GM15510 (cell line): Measurements from ENCODE around the gene ABCC4.

Source experiments
- POLR2A ChIP-seq: IDR thresholded peaks from 3 replicates; pipeline ENCODE4 v1.6.1; 2011; ENCODE audit warnings: borderline replicate concordance; ENCODE audit not compliant: insufficient read length; ENCODE audit errors: extremely low read depth

The ABCC4 gene

DNA sequence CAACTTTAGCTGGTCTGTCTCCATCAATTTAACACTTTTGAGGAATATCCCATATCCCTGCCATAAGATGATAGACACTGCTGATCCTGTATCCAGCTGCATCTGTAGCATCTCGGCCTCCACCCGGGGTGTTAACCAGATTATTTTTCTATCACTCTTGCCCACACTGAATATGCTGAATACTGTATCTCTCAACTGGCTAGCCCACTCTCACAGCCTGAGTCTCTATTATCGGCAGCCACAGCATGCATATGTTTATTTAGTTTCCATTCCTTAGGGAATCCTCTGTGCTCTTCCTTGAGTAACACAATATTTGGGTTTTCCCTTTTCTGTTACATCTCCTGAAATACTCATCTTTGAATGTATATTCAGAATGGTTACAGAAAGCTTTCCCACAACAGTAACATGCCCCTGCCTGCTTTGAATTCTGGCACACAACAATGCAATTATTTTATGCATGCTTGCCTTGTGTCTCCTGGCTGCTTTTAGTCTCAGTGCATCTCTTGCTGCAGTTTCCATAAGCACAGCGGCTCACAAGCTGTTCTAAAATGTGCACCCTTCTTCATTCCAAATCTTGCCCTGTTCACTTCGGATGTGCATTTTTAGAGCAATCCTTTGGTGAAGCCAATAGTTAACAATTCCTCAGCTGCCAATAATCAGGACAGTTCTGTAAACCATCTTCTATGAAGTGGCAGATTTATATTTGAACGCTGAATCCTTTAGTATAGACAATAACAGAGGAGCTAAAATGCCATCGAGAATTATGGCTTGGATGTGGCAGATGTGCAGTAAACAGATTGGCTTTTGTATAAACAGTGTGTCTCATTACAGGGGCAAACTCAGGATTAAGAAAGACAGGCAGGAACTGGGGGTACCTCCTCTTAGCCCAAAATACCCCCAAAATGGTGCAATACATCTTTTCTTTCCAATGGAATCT, 327.0 kb downstream of the ABCC4 start:
- TF ChIP-seq POLR2A = no peak

- no peak for TF ChIP-seq POLR2A
These were observed 329.0 kb downstream of the ABCC4 start for GRCh38 chr13:94972262-94972661.
